ENCODE measurements around the gene TMEM95.

Gene TMEM95

GRCh38 chr17:7379134-7379533 is 24.2 kb downstream of the TMEM95 start:
- DNase-seq (ENCODE audit: low read depth in 2 of 2), result no peak

GRCh38 chr17:7380321-7380720 is 25.4 kb downstream of the TMEM95 start:
- DNase-seq (ENCODE audit: low read depth in 2 of 2), result no peak

GRCh38 chr17:7380855-7381683 is 26.1 kb downstream of the TMEM95 start, which contains the start of gene TNK1:
Gene TNK1, plus strand, starts transcription at chr17:7381089. Its CDS starts 1,838 bp downstream, at chr17:7382927.
- no peak for DNase-seq (ENCODE audit: low read depth in 2 of 2)

GRCh38 chr17:7382901-7383300 is 27.9 kb downstream of the TMEM95 start:
- no peak for DNase-seq (ENCODE audit: low read depth in 2 of 2)

- DNase-seq (ENCODE audit: low read depth in 2 of 2), result no peak
Observed at GRCh38 chr17:7383371-7383741, 28.4 kb downstream of the TMEM95 start.

GRCh38 chr17:7383742-7384488 is 29.0 kb downstream of the TMEM95 start:
- DNase-seq (ENCODE audit: low read depth in 2 of 2), result peak; percentile 42 to 69

- no peak for DNase-seq (ENCODE audit: low read depth in 2 of 2)
Observed at GRCh38 chr17:7384489-7385081, 29.6 kb downstream of the TMEM95 start.

GRCh38 chr17:7388856-7389255 is 33.9 kb downstream of the TMEM95 start:
- DNase-seq (ENCODE audit: low read depth in 2 of 2), result no peak

GRCh38 chr17:7389924-7390910 is 35.3 kb downstream of the TMEM95 start:
- DNase-seq (ENCODE audit: low read depth in 2 of 2), result no peak

GRCh38 chr17:7391307-7391706 is 36.4 kb downstream of the TMEM95 start:
- no peak for DNase-seq (ENCODE audit: low read depth in 2 of 2)

- no peak for DNase-seq (ENCODE audit: low read depth in 2 of 2)
Observed at GRCh38 chr17:7392696-7393612, 38.0 kb downstream of the TMEM95 start.

- DNase-seq (ENCODE audit: low read depth in 2 of 2), result peak; percentile 27 to 40
Observed at GRCh38 chr17:7393613-7394451, 38.9 kb downstream of the TMEM95 start.

- peak; percentile 54 to 79 for DNase-seq (ENCODE audit: low read depth in 2 of 2)
Observed at GRCh38 chr17:7394452-7395191, 39.7 kb downstream of the TMEM95 start, which contains the start of gene PLSCR3. Gene PLSCR3, minus strand, starts transcription at chr17:7394525. Its CDS starts 415 bp downstream, at chr17:7394110.

GRCh38 chr17:7396147-7396546 is 41.2 kb downstream of the TMEM95 start:
- no peak for DNase-seq (ENCODE audit: low read depth in 2 of 2)

- no peak for DNase-seq (ENCODE audit: low read depth in 2 of 2)
Observed at GRCh38 chr17:7398612-7399011, 43.7 kb downstream of the TMEM95 start.

GRCh38 chr17:7403043-7403726 is 48.2 kb downstream of the TMEM95 start:
- DNase-seq (ENCODE audit: low read depth in 2 of 2), result no peak

GRCh38 chr17:7403727-7403976 is 48.7 kb downstream of the TMEM95 start:
- DNase-seq (ENCODE audit: low read depth in 2 of 2), result no peak

Data from stimulated activated CD4-positive, alpha-beta T cell treated with anti-CD3 and anti-CD28 coated beads, Interleukin-15, amount 100 ng/mL, for 48 hours (primary cell).